Thyroid gland (tissue), 4 donors: ENCODE measurements around the gene AOC3. TPM values are rescaled to one million over a fixed set of nuclear protein-coding genes. Genes with fewer than 3 reads are reported as not detected.
"Not testable (repeated sequence)": the region's sequence is repeated elsewhere in the genome, so short reads cannot be mapped to it uniquely, and the experiment has no call there.

Experiments used
- DNase-seq, 2 donors: peaks; one replicate each; pipeline ENCODE4 v3.0.0-alpha.2; 2019
- H3K27ac ChIP-seq, 3 donors: fragments of 200-600 bp; sonication (generic); 1 replicate in 2 of 3; 2 replicates in 1 of 3; pipeline ENCODE4 v1.5.1; 2016 to 2019; ENCODE audit warnings: mild to moderate bottlenecking in 1 of 3, moderate library complexity in 1 of 3
- H3K27me3 ChIP-seq: fragments of 200-600 bp; sonication (generic); one replicate; pipeline ENCODE4 v1.5.1; 2019
- H3K36me3 ChIP-seq, 2 donors: fragments of 200-600 bp; sonication (generic); one replicate each; pipeline ENCODE4 v1.5.1; 2016 to 2019
- H3K4me1 ChIP-seq, 2 donors: fragments of 200-600 bp; sonication (generic); one replicate each; pipeline ENCODE4 v1.5.1; 2017 to 2019
- H3K4me3 ChIP-seq, 3 donors: fragments of 200-600 bp; sonication (generic); replicated peaks in 1 of 3; 1 replicate in 2 of 3; 2 replicates in 1 of 3; pipeline ENCODE4 v1.5.1; 2016; ENCODE audit warnings: mild to moderate bottlenecking in 1 of 3
- H3K9me3 ChIP-seq: fragments of 200-600 bp; sonication (generic); one replicate; pipeline ENCODE4 v1.5.1; 2017
- CTCF ChIP-seq, 6 experiments: fragments of 200-600 bp in 3 of 6; fragments of 450-650 bp in 3 of 6; sonication (generic) in 3 of 6; IDR thresholded peaks; one replicate each; pipeline ENCODE4 v1.5.1; 2016 to 2019; ENCODE audit warnings: antibody characterized with exemption in 6 of 6, mild to moderate bottlenecking in 2 of 6, inconsistent platforms in 1 of 6, moderate library complexity in 1 of 6
- POLR2A ChIP-seq, 2 donors: fragments of 450-650 bp; IDR thresholded peaks; one replicate each; pipeline ENCODE4 v1.6.1; 2017; ENCODE audit warnings: antibody characterized with exemption in 2 of 2, mild to moderate bottlenecking in 2 of 2, moderate library complexity in 1 of 2
- WGBS, 2 donors: methylation state at CpG; one replicate each; pipeline ENCODE4 v1.1.5; 2017; 5-methylcytosine and 5-hydroxymethylcytosine counted together
- intact Hi-C: fragments of 100-400 bp; cut with DNase I; formaldehyde crosslinking; loops from one replicate; pipeline ENCODE4 v1.15.1; 2023
- total RNA-seq, 4 donors: library from RNA; depleted of rRNA; stranded (reverse); fragments of >200 nt; gene quantifications; one replicate each; pipeline ENCODE4 v1.2.3, GENCODE V29; 2016

The AOC3 gene
- total RNA-seq, 4 donors from 2014 or later, result 4.2 to 11.6 (median 5.8) TPM

- WGBS, 2 donors, result 40 to 47% methylated on average over 8 of the region's 8 CpGs
- Histone ChIP-seq H3K9me3 (no peaks in the 10 kb centered on the region), H3K36me3 (no peaks in the 10 kb centered on the region), H3K4me1 (peaks cover 8 to 23% of the 10 kb centered on the region in 2 donors), H3K4me3 (no peak overlapping the region), H3K27ac (no peak overlapping the region), H3K27me3 (no peaks in the 10 kb centered on the region)
- intact Hi-C loops, result loop anchor here (5.0 kb wide), 1 partner anchor 88 kb away; no protein-coding TSS in a partner anchor
- TF ChIP-seq CTCF (IDR thresholded peaks at IDR 0.05) (no peak), POLR2A (IDR thresholded peaks at IDR 0.05) (no peak)
- DNase-seq, result peak; percentile 44 to 58
Measured at GRCh38 chr17:42849451-42850181, 1.4 kb upstream of the AOC3 start.

- H3K9me3 ChIP-seq, intact Hi-C loops, H3K36me3 ChIP-seq, H3K27me3 ChIP-seq, H3K4me3 ChIP-seq, DNase-seq: not testable (repeated sequence)
- Histone ChIP-seq H3K4me1 (peaks cover 8 to 23% of the 10 kb centered on the region in 2 donors), H3K27ac (peak overlapping the region in 1 of 3 donors; percentile 10)
- WGBS, 2 donors, result 77 to 91% methylated on average over 4 to 15 of the region's 28 CpGs
Measured at GRCh38 chr17:42851371-42852240, 607 bp downstream of the AOC3 start.

GRCh38 chr17:42852351-42852750 is 1.4 kb downstream of the AOC3 start:
- Histone ChIP-seq H3K4me1 (peaks cover 8 to 23% of the 10 kb centered on the region in 2 donors), H3K9me3 (no peaks in the 10 kb centered on the region), H3K4me3 (no peak overlapping the region), H3K27me3 (no peaks in the 10 kb centered on the region), H3K27ac (peak overlapping the region in 1 of 3 donors; percentile 17), H3K36me3 (no peaks in the 10 kb centered on the region)
- TF ChIP-seq CTCF (IDR thresholded peaks at IDR 0.05), result no peak
- TF ChIP-seq POLR2A (IDR thresholded peaks at IDR 0.05), result no peak
- no peak for DNase-seq
- intact Hi-C loops, result no loop called here
- 88 to 94% methylated on average over 12 to 15 of the region's 15 CpGs for WGBS, 2 donors

GRCh38 chr17:42853004-42853403 is 2.0 kb downstream of the AOC3 start:
- intact Hi-C loops, result no loop called here
- H3K4me3 ChIP-seq, result no peak overlapping the region
- TF ChIP-seq CTCF (IDR thresholded peaks at IDR 0.05), result no peak
- no peaks in the 10 kb centered on the region for H3K9me3 ChIP-seq
- no peaks in the 10 kb centered on the region for H3K36me3 ChIP-seq
- WGBS, 2 donors, result 72 to 81% methylated on average over 4 of the region's 4 CpGs
- no peaks in the 10 kb centered on the region for H3K27me3 ChIP-seq
- DNase-seq, result no peak
- H3K4me1 ChIP-seq, result peaks cover 8 to 23% of the 10 kb centered on the region in 2 donors
- peak overlapping the region in 1 of 3 donors; percentile 17 for H3K27ac ChIP-seq

GRCh38 chr17:42853597-42853967 is 2.6 kb downstream of the AOC3 start:
- H3K4me1 ChIP-seq, result peaks cover 8 to 23% of the 10 kb centered on the region in 2 donors
- H3K36me3 ChIP-seq, result no peaks in the 10 kb centered on the region
- no peaks in the 10 kb centered on the region for H3K9me3 ChIP-seq
- no peak overlapping the region for H3K27ac ChIP-seq
- H3K4me3 ChIP-seq, result no peak overlapping the region
- no peak for TF ChIP-seq CTCF (IDR thresholded peaks at IDR 0.05)
- TF ChIP-seq POLR2A (IDR thresholded peaks at IDR 0.05), result no peak
- intact Hi-C loops, result no loop called here
- WGBS, 2 donors, result 45 to 62% methylated on average over 5 of the region's 5 CpGs
- H3K27me3 ChIP-seq, result no peaks in the 10 kb centered on the region
- no peak for DNase-seq
